Measurements from ENCODE around the gene MVB12B.

- TF ChIP-seq POLR2A (IDR thresholded peaks at IDR 0.05; ENCODE audit: extremely low read depth, insufficient read length) (no peak), CTCF (IDR thresholded peaks at IDR 0.05; ENCODE audit: low read depth, low read length) (no peak)
Measured at GRCh38 chr9:126515001-126515872, 188.6 kb downstream of the MVB12B start.
